UCSD-AML1 (cell line): ENCODE results near the gene LRIG3.

Experiments
- DNase-seq: peaks from one replicate; lab custom pipeline; 2025; ENCODE audit not compliant: unreplicated experiment; lab: John Stamatoyannopoulos, UW

Gene LRIG3

DNA sequence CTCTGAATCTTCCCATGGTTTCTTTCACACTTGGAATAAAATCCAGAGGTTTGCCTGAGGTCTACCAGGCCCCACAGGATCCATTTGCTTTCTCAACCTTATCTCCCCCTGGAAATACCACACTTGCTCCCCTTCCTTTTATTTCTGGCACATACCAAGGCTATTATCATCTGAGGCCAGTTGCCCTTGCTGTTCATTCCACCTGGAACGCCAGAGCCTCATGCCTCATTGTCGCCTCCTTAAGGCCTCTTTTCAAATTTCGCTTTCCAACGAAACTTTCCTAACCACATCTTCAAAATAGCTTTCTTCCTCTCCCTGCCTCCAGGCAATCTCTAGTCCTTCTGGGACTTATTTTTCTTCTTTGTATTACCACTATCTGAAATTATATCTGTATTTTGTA lies 11.2 kb upstream of the LRIG3 start:
- no peak for DNase-seq

DNA sequence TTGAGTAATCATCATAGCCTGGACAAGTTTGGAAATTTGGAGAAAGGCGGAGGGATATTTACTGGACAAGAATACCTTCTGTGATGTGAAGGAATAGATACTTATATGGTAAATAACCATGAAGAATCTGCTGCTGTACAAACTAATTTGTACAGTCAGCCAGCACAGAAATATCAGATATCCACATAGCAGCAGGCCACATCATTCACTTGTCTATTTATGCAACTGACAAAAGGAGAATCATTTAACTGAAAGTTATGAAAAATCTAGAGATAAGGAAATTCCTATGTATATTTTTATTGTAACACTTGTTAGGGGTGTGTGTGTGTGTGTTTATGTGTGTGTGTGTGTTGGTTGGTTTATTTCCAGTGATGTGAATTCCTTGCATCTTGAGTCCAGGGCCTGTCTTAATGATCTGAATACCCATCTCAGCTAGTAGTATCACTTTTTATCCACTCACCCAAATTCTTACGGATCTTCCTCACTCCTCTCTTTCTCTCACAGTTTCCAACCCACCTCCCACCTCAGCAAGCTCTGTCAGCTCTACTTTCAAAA lies 10.5 kb upstream of the LRIG3 start:
- DNase-seq = no peak

DNA sequence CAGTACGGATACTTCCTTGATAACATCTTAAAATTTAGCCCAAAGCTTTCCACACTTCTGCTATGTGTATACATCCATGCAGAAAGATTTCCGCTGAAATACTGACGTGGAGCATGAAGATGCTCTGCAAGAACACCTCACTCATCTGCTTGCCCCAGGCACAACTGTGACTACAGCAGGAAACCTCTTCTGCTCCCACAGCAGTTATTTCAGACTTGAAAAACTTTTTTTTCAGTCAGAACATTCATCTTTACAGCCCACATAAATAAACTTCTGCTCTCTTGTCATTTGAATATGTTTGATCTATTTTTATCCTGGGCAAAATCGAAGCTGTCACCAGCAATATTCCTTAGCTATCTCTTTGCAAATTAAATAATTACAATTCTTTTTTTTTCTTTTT lies 6.8 kb upstream of the LRIG3 start:
- no peak for DNase-seq

DNA sequence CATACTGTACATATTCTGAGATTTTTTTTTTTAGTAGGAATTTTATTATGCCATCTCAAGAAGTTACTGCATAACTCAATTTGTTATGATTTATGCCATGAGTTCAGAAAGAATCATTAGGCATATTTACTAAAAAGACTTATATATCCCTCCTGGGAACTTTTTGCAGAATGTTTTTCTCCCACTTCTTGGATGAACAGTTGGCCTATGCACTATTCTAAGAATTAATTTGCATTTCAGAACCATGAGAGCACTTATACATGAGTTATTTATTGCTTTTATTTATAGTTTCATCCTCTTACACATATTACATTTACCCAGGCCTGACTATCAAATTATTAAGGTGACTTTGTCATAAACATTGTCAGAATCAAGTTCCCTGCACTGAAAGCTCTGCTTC lies 6.3 kb upstream of the LRIG3 start:
- no peak for DNase-seq

DNA sequence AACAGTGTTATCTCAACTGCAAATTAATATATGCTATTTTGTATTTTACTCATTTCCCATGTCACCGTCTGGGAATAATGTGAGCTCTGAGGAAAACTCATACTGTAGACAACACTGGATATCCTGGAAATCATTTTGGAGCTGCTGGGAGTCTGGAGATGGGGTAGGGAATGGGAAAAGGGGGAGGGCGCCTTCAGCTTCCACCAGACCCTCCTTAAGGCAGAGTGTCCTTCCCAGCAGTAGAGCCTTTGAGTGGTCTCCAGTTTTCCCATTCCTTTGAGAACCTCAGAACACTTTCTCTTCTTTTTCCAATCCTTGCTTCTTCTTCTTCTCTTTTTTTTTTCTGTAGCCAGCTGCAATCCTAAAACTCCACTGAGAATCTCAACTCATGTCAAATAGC lies 5.4 kb upstream of the LRIG3 start:
- no peak for DNase-seq

DNA sequence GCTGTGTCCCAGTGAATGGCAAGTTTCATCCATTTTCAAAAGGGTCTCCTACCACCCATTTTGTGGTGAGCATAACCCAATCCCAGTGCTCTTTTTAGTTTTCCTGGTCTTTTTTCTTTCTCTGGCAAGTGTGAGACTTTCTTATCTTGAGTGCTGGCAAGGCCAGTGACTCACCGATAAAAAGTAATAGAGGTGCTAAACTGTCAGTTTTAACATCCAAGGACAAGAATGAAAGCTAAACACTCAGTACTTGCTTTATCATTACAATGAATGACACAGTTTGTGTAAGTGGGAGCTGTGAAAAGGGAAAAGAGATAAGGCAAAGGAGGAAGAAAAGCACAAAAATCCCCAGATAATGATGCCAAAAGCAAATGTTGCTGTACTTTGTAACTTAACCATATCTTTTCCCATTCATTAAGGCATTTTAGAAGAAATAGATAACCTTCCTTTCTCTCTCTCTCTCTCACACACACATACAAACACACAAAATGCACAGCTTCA lies 4.9 kb upstream of the LRIG3 start:
- DNase-seq = no peak

DNA sequence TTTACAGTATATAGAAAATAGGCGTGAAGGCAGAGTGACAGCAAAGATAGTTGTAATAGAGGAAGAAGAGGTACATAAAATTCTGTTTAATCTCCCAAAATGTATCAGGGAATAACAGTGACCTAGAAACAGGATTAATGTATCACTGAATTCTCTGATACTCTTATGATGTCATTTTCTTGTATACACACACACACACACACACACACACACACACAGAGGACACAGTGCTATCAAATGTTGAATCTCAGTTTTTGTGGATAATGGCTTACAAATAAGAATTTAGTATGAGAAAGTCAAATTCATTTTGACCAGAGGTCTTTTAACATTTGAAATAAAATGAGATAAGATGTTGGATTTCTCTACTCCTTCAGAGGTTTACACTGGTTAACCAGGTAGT lies 4.3 kb upstream of the LRIG3 start:
- no peak for DNase-seq

DNA sequence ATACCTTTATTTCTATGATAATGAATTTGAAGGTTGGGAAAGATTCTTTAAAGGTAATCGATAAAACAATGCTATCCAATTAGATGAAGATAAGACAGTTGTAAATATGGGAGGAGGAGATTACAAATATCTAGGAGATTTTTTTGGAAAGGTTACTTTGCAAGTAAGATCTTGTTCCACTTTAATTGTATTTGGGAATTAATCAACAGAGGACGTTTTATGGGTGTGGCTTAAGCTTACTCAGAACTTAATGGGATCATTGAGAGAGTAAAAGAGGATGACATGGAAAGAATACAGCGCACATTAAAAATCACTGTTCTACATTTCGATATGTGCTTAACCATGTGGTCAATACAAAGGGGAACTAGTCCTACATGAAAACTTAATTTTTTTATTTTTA lies 3.5 kb upstream of the LRIG3 start:
- DNase-seq = no peak

DNA sequence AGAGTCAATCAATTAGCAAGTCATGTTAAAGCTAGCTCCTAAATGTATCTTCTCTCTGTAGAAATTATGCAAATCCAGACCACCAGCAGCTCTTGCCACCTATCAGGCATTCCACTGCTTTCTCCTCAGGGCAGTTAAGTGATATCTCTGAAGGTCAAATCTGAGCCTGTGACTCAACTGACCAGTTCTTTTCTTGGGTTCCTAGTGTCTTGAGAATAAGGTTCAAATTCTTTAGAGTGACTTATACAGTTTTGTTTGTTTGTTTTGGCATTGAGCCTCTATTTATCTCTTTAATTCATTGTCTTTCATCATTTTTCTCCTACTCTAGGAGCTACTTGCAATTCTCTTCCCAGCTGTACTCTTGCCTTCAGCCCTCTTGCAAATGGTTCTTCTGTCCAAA lies 2.5 kb upstream of the LRIG3 start:
- DNase-seq = no peak

DNA sequence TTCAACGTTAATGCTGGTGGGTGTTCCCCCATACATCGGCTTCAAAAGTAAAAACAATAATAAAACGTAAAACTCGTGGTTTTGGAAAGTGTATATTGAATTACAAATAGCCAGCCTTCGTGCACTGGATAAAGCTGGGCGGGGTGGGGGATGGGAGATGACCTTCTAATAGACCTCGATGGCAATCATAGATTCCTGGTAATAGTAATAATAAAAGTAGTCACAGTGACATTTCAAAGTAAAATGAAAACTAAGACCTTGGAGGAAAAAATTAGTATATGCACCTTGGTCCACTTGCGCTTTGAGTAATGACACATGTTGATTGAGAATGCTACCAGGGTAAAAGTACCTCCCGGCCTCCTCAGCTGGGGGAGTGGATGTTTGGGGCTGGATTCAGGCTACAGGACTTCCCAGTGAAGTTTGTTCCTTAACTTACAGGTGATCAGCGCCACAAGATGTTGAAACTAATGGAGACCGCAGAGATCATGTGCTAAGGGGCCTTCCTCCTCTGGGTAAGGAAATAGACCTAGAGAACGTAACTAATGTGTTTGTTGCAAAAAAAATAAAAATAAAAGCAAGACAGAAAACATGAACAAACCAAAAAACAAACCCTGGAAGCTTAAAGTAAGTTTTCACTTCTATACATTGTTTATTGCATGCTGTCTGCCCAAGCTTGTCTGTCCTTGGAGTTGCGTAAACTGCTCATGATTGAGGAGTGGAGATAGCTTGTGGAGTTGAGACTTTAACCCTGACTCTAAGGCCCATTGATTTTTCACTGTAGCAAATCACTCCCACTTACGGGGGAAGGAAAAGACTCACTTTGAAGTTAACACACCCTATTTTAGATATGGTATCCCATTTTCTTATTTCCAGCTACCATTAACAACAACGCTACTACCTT lies 907 bp upstream of the LRIG3 start:
- DNase-seq = no peak

DNA sequence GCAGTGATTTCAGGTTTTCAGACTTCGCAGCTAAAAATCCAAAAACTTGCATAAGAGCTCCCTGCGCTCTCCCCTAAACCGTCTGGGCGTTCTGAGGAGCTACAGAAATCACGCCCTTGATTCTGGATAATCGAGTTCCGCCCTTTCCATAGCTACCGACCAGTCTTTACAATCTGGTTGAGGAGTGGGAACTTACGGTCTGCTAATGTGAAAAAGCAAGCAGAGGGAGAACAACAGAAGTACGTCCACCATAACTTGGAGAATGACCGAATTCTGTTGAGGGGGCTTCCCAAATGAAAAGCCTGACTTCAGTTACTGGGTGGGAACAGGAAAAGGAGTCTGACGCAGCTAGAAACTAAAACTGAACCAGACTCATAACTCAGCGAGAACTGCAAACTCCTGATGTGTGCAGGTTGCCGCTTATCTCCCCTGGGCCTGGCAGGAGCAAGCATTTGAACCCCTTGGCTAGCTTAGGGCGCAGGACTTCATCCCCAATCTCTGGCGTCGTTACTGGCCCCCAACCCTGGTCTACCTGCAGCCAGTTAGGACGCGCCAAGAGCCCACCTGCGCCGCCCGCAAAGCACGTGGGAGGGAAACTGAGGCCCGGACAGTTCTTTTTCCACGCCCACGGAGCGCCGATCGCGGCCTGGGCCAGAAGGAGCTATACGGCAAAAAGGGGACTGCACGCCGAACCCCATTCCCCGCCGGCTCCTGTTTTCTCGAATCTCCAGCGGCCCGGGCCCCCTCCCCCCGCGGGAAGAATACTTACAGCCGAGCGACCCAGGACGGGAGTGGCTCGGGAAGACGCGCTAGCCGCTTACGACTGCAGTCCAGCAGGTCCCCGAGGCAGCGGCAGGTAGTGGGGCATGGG lies 838 bp downstream of the LRIG3 start:
- DNase-seq = no peak

DNA sequence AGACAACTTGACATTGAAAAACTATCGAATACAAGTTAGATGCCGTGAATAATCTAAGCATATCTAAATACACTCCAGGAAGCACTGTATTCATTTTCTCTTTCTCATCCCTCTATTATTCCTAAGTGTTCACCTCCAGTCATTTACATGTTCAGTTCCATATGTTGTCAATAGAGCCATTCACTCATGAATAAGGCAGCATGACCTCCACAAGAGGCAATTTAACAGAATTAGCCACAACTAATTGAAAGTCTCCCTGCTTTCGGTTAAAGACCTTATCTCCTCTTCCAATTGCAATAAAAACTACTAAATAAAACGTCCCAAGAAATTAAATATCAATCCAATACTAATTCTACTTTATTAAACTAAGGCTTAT lies 1.8 kb downstream of the LRIG3 start:
- no peak for DNase-seq

DNA sequence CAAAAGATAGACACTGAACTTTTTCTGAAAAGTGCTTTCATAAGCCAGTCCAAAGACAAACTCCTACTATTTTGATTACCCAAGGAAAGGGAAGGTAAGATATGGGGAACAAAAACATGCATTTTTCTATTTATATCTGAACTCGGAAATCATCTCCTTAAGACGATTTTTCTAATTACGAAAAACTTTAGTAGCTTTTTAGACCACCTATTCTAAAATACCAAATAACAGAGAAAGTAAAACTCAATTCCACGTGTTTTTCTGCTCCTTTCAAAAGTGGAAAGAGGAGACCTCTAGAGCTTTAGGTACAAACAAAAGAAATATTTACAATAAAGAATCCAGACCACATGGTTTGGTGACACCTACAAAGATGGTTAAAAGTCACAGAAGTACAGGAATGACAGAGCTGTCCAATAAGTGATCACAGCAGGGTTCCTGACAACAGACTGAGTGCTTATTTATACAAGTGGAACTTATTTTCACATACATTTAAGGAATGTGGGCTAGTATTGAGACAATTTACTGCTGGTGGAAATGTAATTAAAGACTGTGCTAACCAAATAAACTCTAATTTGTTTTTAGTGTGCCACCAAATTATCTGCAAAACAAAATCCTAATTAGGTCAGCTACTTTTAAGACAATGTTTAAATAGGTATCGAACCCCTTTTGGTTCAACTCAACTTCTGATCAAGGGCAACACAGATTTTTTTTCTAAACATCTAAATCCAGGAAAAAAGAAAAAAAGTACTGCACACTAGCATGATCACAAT lies 2.4 kb downstream of the LRIG3 start:
- no peak for DNase-seq

DNA sequence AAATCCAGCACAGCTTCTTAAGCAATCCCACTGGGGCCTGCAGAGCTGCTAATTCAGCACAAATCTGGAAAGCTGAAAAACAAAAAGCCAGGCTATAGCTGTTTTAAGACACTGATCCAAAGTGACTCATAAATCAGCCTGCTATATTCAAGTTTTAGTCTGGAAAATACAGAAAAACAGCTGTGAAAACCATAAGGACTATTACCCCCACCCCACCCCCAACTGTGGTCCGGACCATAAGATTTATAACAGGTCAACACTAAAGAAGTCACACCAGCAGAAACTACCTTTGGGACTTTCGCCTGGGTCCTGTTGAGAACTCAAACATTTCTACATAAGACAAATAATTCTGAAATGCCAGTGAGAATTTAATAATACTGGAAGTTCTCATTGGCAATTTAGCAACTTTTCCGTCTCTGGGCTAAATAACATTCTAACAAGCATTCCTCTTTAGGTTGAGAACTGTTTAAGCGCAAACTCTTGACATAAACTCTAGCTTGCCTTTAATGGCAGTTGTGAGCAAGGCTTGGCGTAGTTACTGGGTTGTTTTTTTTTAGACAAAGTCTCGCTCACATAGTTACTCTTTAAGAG lies 3.3 kb downstream of the LRIG3 start:
- DNase-seq = no peak

DNA sequence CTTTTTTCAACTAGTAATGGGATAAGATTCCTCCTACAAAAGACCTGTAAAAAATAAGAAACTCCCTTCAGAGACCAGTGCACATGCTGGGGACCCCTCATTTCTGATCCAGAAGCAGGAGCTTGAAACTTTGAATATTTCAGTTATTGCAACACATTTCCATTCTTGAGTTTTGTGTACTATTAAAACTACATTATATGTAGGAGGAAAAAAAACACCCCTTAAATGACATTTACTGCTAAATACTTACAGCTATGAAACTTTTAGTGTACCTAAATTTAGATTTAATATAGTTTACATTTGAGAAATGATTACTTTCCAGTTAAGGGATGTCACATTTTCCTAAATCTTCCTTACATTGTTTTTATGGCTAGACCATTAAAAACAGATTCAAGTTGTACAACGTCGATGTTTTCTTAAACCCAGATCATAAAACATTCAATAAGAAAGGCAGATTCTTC lies 4.1 kb downstream of the LRIG3 start:
- DNase-seq = no peak

DNA sequence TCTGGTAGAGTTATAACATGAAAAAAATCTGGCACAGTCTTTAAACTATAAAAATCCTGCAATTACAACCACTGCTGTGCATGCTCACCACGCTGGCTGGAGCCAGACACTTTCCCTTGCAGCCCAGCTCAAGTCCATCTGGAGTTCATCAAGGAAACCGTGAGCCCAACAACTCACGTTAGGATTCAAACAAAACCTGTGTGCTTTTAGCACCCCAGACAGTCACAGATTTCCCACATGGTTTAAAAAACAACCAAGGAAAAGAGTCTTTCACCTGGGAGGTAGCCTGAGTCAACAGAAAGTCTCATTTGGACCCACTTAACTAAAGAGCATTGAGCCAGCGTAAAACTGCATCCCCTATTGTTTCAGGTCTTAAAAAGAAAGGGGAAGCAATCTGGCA lies 4.7 kb downstream of the LRIG3 start:
- no peak for DNase-seq

DNA sequence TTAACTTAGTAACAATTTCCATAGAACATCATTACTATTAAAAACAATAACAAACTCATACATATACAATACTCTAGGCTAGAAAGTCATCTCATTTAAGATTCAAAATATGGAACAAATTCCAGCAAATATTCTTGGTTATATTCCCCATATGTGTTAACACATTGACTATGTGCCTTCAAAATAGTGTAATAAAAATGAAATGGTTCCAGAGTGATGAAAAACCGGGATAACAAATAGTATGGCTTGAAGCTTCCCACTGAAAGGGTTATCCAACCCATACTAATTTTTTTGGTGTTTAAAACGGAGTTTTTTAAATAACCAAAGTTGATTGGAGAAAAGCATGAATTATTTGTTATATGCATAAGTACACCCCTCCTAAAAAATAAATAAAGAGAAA lies 5.3 kb downstream of the LRIG3 start:
- no peak for DNase-seq

DNA sequence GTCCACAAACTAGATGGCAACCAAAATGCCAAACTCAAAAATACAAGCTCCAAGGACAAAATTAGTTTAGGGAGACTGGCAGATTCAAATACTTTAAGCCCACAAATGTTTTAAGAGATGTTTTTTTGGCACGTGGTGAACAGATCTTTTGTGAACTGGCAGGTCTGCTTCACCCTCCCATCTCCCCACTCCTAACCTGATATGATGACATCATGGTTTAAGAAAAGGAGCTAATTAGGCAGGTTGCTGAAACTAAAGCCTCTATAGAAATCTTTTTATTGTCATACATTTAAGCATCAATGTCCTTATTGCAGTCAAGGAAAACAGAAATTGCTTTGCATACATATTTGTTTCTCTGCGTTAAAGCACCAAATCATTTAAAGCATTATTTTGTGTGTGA lies 5.8 kb downstream of the LRIG3 start:
- DNase-seq = no peak

DNA sequence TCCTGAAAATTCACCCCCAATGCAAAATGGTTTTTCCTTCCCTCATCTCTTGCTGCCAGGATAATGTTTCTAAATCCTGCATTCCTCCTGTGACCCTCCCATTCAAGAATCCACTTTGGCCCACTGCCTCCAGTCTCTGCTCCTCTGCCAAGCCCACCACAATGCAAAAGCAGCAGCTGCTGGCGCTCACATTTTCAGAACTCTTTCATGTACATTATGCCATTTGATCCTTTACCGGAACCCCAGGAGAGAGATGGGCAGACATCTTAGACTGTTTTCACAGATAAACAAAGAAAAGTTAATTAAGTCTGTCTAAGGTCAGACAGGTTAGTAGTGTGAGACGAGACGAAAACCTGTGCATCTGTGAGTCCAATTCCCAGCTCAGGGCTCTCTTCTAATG lies 12.9 kb downstream of the LRIG3 start:
- no peak for DNase-seq

DNA sequence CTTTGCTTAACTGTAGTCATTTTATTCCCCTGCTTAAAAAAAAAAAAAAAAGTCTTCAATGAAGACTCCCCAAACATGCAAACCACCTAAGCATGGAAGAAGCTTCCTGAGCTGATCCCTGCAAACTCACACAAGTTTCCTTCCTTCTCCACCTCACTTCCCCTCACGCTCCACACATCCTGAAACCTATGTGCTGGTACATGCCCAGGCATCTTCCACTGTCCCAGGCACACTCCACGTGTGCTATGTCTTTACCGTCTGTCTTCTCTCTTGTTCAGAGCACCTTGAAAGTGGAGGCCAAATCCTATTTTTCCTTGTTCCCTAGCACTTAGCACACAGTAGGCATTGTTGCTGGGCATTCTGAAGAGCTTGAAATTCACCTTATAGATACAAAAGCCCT lies 13.4 kb downstream of the LRIG3 start:
- no peak for DNase-seq

DNA sequence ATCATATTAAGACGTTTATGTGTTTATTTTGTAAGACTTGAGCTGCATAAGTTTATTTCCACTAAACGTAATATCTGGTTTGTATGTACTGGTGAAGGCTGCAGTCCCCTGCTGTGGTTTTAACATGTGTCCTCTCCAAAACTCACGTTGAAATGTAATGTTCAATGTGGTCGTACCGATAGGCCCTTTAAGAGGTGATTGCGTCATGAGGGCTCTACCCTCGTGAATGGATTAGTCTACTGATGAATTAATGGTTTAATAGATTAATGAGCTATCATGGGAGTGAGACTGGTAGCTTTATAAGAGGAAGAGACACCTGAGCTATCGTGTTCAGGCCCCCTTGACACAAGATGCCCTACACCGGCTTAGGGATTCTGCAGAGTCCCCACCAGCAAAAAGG lies 14.9 kb downstream of the LRIG3 start:
- DNase-seq = no peak
